Peyer's patch (tissue), 4 donors: ENCODE results near the gene CWC27. TPM values are rescaled to one million over a fixed set of nuclear protein-coding genes. Genes with fewer than 3 reads are reported as not detected.
"Not testable (repeated sequence)": the region's sequence is repeated elsewhere in the genome, so short reads cannot be mapped to it uniquely, and the experiment has no call there.

Source experiments
- DNase-seq, 3 donors: peaks; one replicate each; pipeline ENCODE4 v3.0.0-alpha.2; 2017 to 2019
- H3K27ac ChIP-seq, 4 donors: fragments of 200-600 bp; sonication (generic); one replicate each; pipeline ENCODE4 v1.5.1; 2016 to 2019
- H3K27me3 ChIP-seq, 2 donors: fragments of 200-600 bp; sonication (generic); one replicate each; pipeline ENCODE4 v1.5.1; 2019
- H3K36me3 ChIP-seq, 3 donors: fragments of 200-600 bp; sonication (generic); one replicate each; pipeline ENCODE4 v1.5.1; 2016 to 2019
- H3K4me1 ChIP-seq, 4 donors: fragments of 200-600 bp; sonication (generic); one replicate each; pipeline ENCODE4 v1.5.1; 2016 to 2019
- H3K4me3 ChIP-seq, 4 donors: fragments of 200-600 bp; sonication (generic); 1 replicate in 3 of 4; 2 replicates in 1 of 4; pipeline ENCODE4 v1.5.1; 2016 to 2019; ENCODE audit warnings: mild to moderate bottlenecking in 1 of 4
- H3K9me3 ChIP-seq, 4 donors: fragments of 200-600 bp; sonication (generic); one replicate each; pipeline ENCODE4 v1.5.1; 2016 to 2019; ENCODE audit warnings: mild to moderate bottlenecking in 1 of 4
- POLR2A ChIP-seq, 2 donors: fragments of 450-650 bp; IDR thresholded peaks; one replicate each; pipeline ENCODE4 v1.5.1; 2017; ENCODE audit warnings: antibody characterized with exemption in 2 of 2, mild to moderate bottlenecking in 2 of 2, moderate library complexity in 2 of 2
- total RNA-seq, 4 donors: library from RNA; depleted of rRNA; stranded (reverse); fragments of >200 nt; gene quantifications; one replicate each; pipeline ENCODE4 v1.1.0, GENCODE V29; 2016
- TF ChIP-seq, protein P1 (sequence below), 6 experiments: fragments of 450-650 bp in 4 of 6; fragments of 200-600 bp in 2 of 6; sonication (generic) in 1 of 6; IDR thresholded peaks; one replicate each; pipeline ENCODE4 v1.5.1; 2017 to 2019; ENCODE audit warnings: antibody characterized with exemption in 6 of 6, mild to moderate bottlenecking in 3 of 6, moderate library complexity in 1 of 6

CWC27 gene
- total RNA-seq, 4 donors from 2014 or later: 10.9 to 24.8 (median 13.6) TPM

DNA sequence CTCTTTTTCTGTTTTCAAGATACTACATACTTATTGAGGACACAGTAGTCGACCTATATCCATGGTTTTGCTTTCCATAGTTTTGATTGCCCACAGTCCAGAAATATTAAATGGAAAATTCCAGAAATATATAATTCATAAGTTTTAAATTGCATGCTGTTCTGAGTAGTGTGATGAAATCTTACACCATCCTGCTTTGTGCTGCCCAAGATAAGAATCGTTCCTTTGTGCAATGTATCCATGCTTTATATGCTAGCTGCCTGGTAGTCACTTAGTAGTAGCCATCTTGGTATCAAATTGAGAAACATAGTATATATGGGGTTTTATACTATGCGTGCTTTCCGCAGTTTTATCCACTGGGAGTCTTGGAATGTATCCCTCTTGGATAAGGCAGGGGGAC is 59.0 kb downstream of the CWC27 start:
- no peak for DNase-seq
- no peaks in the 10 kb centered on the region for H3K36me3 ChIP-seq
- H3K4me1 ChIP-seq: no peaks in the 10 kb centered on the region
- no peaks in the 10 kb centered on the region for H3K9me3 ChIP-seq
- no peak for TF ChIP-seq POLR2A (IDR thresholded peaks at IDR 0.05)
- TF ChIP-seq, protein P1, sequence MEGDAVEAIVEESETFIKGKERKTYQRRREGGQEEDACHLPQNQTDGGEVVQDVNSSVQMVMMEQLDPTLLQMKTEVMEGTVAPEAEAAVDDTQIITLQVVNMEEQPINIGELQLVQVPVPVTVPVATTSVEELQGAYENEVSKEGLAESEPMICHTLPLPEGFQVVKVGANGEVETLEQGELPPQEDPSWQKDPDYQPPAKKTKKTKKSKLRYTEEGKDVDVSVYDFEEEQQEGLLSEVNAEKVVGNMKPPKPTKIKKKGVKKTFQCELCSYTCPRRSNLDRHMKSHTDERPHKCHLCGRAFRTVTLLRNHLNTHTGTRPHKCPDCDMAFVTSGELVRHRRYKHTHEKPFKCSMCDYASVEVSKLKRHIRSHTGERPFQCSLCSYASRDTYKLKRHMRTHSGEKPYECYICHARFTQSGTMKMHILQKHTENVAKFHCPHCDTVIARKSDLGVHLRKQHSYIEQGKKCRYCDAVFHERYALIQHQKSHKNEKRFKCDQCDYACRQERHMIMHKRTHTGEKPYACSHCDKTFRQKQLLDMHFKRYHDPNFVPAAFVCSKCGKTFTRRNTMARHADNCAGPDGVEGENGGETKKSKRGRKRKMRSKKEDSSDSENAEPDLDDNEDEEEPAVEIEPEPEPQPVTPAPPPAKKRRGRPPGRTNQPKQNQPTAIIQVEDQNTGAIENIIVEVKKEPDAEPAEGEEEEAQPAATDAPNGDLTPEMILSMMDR (IDR thresholded peaks at IDR 0.05): no peak
- no peak overlapping the region for H3K4me3 ChIP-seq
- no peak overlapping the region for H3K27ac ChIP-seq
- no peaks in the 10 kb centered on the region for H3K27me3 ChIP-seq

DNA sequence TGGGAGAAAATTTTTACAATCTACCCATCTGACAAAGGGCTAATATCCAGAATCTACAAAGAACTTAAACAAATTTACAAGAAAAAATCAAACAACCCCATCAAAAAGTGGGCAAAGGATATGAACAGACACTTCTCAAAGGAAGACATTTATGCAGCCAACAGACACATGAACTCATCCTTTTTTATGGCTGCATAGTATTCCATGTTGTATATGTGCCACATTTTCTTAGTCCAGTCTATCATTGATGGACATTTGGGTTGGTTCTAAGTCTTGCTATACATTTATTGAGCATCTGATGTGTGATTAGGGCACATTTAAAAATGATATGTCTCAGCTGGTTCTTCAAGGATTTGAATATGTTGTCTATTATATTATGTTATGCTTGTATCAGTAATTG is 61.9 kb downstream of the CWC27 start:
- H3K27ac ChIP-seq, H3K4me3 ChIP-seq, H3K36me3 ChIP-seq, H3K9me3 ChIP-seq, DNase-seq, H3K27me3 ChIP-seq, H3K4me1 ChIP-seq: not testable (repeated sequence)

DNA sequence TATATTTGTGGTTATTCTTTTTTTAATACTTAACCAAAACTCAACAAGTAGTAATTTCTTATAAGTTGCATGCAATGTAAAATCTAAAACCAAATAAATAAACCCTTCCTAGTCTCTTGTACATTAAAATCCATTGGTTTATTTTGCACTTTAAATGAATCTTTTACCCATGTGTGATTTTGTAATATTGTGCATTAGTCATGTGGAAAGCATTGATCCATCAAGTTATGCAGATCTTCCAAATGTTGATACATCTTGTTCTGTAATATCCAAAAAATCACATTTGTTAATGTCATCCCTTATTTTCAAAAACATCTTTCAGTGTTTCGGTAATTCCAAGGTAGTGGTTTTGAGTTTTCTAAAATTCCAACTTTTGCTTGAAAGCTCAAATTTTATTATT is 63.3 kb downstream of the CWC27 start:
- no peak for TF ChIP-seq POLR2A (IDR thresholded peaks at IDR 0.05)
- TF ChIP-seq, protein P1 (IDR thresholded peaks at IDR 0.05): no peak
- H3K27ac ChIP-seq: no peak overlapping the region
- no peak overlapping the region for H3K4me3 ChIP-seq
- no peak for DNase-seq
- H3K9me3 ChIP-seq: no peaks in the 10 kb centered on the region
- H3K27me3 ChIP-seq: no peaks in the 10 kb centered on the region
- no peaks in the 10 kb centered on the region for H3K4me1 ChIP-seq
- H3K36me3 ChIP-seq: no peaks in the 10 kb centered on the region

DNA sequence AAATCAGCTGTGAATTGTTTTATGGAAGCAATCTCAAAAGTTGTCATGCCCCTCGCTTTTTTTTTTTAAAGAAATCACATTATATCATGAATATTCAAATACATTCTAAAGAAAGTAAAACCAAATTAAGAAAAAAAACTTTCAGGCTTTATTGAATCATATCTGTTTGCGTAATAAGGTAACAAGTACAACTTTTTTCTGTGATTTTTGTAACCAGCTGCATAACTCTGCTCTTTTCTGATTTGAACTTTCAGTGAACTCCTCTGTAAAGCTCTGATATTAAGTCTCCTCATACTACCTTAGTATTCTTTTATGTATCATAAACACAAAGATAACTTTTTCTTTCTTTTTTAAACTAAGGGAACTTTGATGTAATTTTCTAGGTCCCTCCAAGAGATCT is 65.3 kb downstream of the CWC27 start:
- Histone ChIP-seq H3K36me3 (no peaks in the 10 kb centered on the region), H3K27me3 (no peaks in the 10 kb centered on the region), H3K4me1 (no peaks in the 10 kb centered on the region), H3K27ac (no peak overlapping the region), H3K9me3 (no peaks in the 10 kb centered on the region), H3K4me3 (no peak overlapping the region)
- TF ChIP-seq, protein P1 (IDR thresholded peaks at IDR 0.05): no peak
- TF ChIP-seq POLR2A (IDR thresholded peaks at IDR 0.05): no peak
- no peak for DNase-seq

DNA sequence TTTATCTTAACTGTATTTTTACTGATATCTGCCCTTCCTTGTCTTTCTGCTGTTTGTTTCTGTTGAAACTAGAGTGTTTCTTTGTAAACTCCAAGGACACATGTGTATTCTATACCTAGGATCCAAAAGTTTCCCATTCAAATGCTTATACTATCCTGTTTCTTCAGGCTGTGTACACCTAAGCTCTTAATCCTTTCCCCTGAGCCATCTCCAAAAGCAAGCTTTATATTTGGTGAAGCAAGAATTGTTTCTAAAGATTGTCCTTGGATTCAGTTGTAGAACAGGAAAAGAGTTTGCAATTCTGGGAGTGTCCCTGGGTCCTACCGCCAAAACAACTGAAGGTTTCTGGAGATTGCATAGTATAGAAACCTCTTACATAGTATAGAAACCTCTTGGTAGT is 65.9 kb downstream of the CWC27 start:
- TF ChIP-seq, protein P1 (IDR thresholded peaks at IDR 0.05): no peak
- no peak for TF ChIP-seq POLR2A (IDR thresholded peaks at IDR 0.05)
- Histone ChIP-seq H3K27me3 (no peaks in the 10 kb centered on the region), H3K4me3 (no peak overlapping the region), H3K36me3 (no peaks in the 10 kb centered on the region), H3K4me1 (no peaks in the 10 kb centered on the region), H3K27ac (no peak overlapping the region), H3K9me3 (no peaks in the 10 kb centered on the region)
- DNase-seq: no peak

DNA sequence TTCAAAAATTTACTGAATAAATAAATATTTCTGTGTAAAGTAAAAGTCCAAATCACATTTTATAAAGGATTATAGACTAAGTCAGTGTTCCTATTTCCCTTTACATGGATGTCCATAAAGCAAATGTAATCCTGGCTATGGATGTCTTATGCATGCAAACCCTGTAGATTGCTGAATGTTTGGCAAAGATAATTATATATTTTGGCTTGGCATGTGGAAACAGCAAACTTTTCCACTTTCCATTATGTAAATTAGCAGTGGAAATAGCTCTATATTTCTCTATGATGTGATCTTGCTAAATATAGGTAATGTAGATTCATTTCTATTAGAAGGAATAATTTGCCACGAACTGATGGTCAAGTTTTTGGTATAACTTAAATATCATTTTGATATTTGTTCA is 66.5 kb downstream of the CWC27 start:
- no peaks in the 10 kb centered on the region for H3K36me3 ChIP-seq
- no peak overlapping the region for H3K27ac ChIP-seq
- no peak for TF ChIP-seq POLR2A (IDR thresholded peaks at IDR 0.05)
- TF ChIP-seq, protein P1 (IDR thresholded peaks at IDR 0.05): no peak

More for the DNA sequence above, 66.5 kb downstream of the CWC27 start:
- no peak overlapping the region for H3K4me3 ChIP-seq
- H3K9me3 ChIP-seq: no peaks in the 10 kb centered on the region
- no peaks in the 10 kb centered on the region for H3K27me3 ChIP-seq
- DNase-seq: no peak
- no peaks in the 10 kb centered on the region for H3K4me1 ChIP-seq
